ENCODE results near the gene TTLL11.

The TTLL11 gene

DNA sequence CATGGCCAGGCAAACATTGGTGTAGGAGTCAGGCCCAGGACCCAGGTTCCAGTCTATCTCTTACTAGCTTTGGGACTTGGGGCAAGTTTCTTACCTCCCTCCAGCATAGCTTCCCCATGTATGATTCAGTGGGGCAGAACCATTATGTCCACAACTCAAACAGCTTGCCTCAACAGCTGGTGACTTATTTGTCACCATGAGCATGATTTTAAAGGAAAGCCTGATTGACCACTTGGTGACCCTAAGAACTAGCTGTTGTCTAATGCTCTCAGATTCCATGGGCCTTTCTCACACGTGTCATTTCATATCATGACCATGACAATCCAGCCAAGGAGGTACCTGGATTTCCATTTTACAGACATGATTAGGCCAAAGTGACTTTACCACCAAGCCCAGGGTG, 126.4 kb downstream of the TTLL11 start:
- TF ChIP-seq, protein P1, sequence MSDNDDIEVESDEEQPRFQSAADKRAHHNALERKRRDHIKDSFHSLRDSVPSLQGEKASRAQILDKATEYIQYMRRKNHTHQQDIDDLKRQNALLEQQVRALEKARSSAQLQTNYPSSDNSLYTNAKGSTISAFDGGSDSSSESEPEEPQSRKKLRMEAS (IDR thresholded peaks at IDR 0.05; ENCODE audit: low read depth, low read length), result no peak
- TF ChIP-seq POLR2A (IDR thresholded peaks at IDR 0.05; ENCODE audit: extremely low read depth, insufficient read length), result no peak
- TF ChIP-seq, protein P2, sequence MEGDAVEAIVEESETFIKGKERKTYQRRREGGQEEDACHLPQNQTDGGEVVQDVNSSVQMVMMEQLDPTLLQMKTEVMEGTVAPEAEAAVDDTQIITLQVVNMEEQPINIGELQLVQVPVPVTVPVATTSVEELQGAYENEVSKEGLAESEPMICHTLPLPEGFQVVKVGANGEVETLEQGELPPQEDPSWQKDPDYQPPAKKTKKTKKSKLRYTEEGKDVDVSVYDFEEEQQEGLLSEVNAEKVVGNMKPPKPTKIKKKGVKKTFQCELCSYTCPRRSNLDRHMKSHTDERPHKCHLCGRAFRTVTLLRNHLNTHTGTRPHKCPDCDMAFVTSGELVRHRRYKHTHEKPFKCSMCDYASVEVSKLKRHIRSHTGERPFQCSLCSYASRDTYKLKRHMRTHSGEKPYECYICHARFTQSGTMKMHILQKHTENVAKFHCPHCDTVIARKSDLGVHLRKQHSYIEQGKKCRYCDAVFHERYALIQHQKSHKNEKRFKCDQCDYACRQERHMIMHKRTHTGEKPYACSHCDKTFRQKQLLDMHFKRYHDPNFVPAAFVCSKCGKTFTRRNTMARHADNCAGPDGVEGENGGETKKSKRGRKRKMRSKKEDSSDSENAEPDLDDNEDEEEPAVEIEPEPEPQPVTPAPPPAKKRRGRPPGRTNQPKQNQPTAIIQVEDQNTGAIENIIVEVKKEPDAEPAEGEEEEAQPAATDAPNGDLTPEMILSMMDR (IDR thresholded peaks at IDR 0.05; ENCODE audit: low read depth, low read length), result no peak
- no peak for TF ChIP-seq MYC (IDR thresholded peaks at IDR 0.05; ENCODE audit: low read depth, low read length)
- H3K4me3 ChIP-seq (ENCODE audit: low read depth, low read length), result no peak overlapping the region
- no peak for DNase-seq (ENCODE audit: low read depth)

DNA sequence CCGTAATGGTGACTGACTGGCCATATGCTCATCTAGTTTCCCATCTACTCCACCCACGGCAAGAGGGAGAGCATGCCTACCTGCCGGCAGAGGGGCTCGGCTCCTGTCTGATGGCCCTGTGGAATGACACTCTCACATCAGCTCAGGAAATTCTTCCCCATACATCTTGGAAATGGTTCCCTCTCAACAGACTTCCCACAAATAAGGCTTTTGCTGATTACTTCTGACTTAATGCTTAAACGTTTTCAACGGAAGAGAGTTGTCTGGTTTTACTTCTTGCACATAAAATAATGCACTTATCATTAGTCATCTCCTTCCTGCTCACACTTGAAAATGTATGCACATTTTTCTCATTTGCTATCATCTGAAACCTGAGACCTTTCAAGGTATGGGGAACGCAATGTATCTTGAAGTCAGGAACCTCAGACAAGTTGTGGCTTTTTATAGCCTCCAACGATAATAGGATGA, 129.5 kb downstream of the TTLL11 start:
- TF ChIP-seq, protein P1 (IDR thresholded peaks at IDR 0.05; ENCODE audit: low read depth, low read length), result no peak
- TF ChIP-seq, protein P2 (IDR thresholded peaks at IDR 0.05; ENCODE audit: low read depth, low read length), result no peak
- TF ChIP-seq MYC (IDR thresholded peaks at IDR 0.05; ENCODE audit: low read depth, low read length) (no peak), POLR2A (IDR thresholded peaks at IDR 0.05; ENCODE audit: extremely low read depth, insufficient read length) (no peak)
- no peak overlapping the region for H3K4me3 ChIP-seq (ENCODE audit: low read depth, low read length)
- DNase-seq (ENCODE audit: low read depth), result peak; percentile 19

DNA sequence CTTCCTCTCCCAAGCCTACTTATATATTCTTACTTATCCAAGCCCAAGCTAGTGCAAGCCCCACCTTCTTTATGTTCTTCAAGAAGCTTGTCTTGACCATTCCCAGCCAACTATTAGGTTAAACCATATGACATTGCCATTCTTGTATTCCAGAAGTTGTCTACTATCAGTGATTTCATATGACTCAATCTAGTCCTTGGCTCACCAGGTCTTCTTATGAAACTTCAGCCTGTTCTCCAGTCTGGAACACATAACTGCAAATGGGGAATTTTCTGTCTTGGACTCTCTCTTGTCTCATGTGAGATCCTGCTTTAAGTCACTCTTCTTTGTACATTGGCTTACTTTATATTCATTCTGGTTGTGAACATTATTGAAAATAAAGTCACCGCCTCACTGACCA, 130.7 kb downstream of the TTLL11 start:
- no peak overlapping the region for H3K4me3 ChIP-seq (ENCODE audit: low read depth, low read length)
- TF ChIP-seq, protein P1 (IDR thresholded peaks at IDR 0.05; ENCODE audit: low read depth, low read length), result no peak
- TF ChIP-seq, protein P2 (IDR thresholded peaks at IDR 0.05; ENCODE audit: low read depth, low read length), result no peak
- TF ChIP-seq POLR2A (IDR thresholded peaks at IDR 0.05; ENCODE audit: extremely low read depth, insufficient read length) (no peak), MYC (IDR thresholded peaks at IDR 0.05; ENCODE audit: low read depth, low read length) (no peak)
- DNase-seq (ENCODE audit: low read depth), result no peak

DNA sequence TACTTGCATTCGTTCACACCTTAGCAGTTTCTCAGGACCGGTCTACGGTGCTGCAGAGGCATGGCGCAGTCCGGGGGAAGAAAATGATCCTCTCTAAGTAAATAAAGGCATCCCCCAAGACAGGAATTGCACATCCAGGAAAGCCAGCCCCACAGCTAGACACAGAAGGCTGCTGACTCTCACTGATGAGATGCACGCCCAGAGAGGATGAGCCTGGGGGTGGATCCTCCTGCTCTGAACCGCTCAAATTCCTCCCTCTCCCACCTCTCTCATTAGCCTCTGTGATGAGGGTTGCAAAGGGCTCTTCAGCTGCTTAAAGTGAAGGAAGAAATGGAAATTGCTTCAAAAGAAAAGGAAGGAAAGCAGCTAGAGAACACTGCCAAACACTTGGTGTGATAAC, 132.4 kb downstream of the TTLL11 start:
- no peak overlapping the region for H3K4me3 ChIP-seq (ENCODE audit: low read depth, low read length)
- no peak for DNase-seq (ENCODE audit: low read depth)
- TF ChIP-seq MYC (IDR thresholded peaks at IDR 0.05; ENCODE audit: low read depth, low read length) (no peak), POLR2A (IDR thresholded peaks at IDR 0.05; ENCODE audit: extremely low read depth, insufficient read length) (no peak)
- TF ChIP-seq, protein P2 (IDR thresholded peaks at IDR 0.05; ENCODE audit: low read depth, low read length), result no peak
- TF ChIP-seq, protein P1 (IDR thresholded peaks at IDR 0.05; ENCODE audit: low read depth, low read length), result no peak

DNA sequence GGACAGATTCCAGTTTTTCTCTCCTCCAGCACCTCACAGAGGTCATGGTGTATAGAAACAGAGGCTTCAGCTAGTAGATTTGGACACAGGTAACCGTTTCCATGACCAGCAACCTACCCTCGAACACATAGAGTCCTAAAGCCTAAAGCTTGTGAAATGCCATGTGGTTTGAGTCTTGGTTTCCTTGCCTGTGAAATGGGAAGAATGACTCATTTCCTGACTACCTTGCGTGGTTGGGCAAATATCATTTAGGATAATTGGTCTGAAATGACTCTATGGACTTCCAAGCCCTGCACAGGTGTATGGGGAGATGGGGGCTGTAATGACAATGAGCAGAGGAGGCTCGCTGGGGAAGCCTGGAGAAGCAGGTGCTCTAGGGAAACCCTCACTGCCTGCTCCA, 134.6 kb downstream of the TTLL11 start:
- H3K4me3 ChIP-seq (ENCODE audit: low read depth, low read length), result no peak overlapping the region
- TF ChIP-seq MYC (IDR thresholded peaks at IDR 0.05; ENCODE audit: low read depth, low read length) (peak; percentile 42; the same call in 1 of the 2 replicates), POLR2A (IDR thresholded peaks at IDR 0.05; ENCODE audit: extremely low read depth, insufficient read length) (no peak)
- TF ChIP-seq, protein P1 (IDR thresholded peaks at IDR 0.05; ENCODE audit: low read depth, low read length), result peak; percentile 54; the same call in 1 of the 2 replicates
- TF ChIP-seq, protein P2 (IDR thresholded peaks at IDR 0.05; ENCODE audit: low read depth, low read length), result no peak
- peak; percentile 47 for DNase-seq (ENCODE audit: low read depth)
